Stimulated activated CD4-positive, alpha-beta T cell treated with anti-CD3 and anti-CD28 coated beads, Interleukin-1b, Interleukin-23, amount 100 ng/mL, for 48 hours (primary cell): Measurements from ENCODE around the gene KHDC4.

Experiments
- DNase-seq: peaks from one replicate; pipeline ENCODE4 v3.0.0-alpha.2; 2020

KHDC4 gene

DNA sequence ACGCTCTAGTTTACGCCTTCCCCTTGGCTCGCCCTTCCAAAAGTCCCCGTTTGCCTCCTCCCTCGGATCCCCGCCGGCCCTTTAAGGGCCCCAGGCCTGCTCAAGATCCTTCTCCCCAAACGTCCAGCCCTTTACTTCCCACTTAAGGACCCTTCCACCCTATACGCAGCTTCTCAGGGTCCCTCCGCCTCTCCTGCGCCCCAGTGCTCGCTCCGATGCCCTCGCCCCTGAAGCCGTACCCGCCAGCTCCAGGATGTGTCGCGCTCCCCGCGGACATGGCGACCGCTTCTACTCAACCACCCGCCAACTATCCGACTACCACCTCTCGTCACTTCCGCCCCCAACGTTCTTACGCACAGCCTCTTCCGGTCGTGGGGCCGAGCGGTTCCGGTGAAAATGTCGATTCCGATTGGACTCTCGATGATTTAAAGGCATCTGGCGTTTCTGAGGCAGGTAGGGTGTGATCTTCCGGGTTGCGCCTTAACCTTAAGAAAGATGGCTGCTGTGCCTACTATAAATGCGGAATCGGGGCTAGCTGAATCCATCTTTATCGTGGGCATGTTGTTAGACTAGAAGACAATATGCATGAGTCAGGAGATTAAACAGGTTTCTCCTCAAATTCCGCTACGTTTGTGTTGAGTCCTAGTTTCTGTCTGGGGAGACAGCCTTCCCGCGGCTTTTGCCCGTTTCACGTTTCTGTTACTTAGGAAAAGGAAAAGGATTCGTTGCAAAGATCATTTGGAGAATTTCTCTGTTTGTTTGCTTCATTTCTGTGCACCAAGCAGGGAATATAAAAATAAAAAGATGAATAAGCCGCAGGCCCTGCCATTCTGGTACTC, at the start of gene KHDC4:
Gene KHDC4 (minus strand): TSS at position 317 of the 839 bp plus-strand sequence. CDS start 40 bp downstream, at position 277.
- peak; percentile 95 for DNase-seq

DNA sequence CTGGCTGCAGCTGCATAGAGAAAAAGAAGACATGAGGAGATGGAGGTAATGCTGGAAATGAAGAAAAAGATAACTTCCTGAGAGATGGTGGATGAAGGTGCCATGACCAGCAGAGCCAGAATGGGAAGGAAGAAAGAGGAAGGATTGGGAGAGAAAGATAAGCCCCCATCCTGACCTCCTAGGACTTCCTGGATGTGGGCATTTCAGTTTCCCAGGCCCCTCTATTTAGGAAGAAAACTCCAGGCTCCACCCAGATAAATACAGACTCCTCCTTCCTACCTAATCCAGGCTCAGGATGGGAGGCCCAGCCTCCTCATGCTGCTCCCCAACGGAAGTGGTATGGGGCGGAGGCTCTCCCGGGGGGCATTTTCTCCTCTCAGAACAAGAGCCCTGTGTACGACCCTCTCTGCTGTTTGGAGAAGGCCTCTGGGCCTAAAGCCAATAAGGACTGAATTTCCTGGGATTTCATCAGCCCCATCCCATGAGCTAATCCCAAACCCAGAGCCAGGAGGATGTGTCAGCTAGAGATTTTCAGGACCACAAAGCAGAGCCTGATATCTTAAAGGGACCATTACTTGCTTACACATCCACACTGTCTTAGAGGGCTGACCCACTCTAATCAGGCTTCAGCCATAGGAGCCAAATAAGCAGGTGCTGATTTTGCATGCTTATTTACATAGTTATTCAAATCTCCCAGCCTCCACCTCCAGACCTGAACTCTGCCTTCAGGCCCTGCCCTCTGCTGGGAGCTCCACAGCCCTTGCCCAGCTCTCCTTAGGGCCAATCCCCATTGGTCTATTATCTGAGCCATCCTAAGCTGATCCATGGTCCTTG, 49.2 kb upstream of the KHDC4 start:
- DNase-seq, result no peak

DNA sequence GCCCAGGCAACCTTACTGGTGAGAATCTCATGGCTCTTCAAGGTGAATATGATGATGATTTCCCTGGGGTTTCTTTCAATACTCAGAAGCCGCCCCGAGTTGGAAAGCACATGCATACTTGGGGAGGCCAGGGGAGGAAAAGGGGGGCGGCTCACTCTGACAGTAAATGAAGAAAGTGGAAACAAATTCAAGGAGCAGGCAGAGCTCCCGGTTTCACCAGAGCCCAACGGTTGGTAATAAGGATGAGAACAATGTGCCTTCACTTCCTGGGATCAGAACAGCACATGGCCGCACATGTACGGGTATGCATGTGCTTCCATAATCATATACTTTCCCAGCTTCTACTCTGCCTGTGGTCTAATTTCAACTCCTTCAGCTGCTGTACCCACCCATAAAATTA, 47.9 kb upstream of the KHDC4 start:
- no peak for DNase-seq

DNA sequence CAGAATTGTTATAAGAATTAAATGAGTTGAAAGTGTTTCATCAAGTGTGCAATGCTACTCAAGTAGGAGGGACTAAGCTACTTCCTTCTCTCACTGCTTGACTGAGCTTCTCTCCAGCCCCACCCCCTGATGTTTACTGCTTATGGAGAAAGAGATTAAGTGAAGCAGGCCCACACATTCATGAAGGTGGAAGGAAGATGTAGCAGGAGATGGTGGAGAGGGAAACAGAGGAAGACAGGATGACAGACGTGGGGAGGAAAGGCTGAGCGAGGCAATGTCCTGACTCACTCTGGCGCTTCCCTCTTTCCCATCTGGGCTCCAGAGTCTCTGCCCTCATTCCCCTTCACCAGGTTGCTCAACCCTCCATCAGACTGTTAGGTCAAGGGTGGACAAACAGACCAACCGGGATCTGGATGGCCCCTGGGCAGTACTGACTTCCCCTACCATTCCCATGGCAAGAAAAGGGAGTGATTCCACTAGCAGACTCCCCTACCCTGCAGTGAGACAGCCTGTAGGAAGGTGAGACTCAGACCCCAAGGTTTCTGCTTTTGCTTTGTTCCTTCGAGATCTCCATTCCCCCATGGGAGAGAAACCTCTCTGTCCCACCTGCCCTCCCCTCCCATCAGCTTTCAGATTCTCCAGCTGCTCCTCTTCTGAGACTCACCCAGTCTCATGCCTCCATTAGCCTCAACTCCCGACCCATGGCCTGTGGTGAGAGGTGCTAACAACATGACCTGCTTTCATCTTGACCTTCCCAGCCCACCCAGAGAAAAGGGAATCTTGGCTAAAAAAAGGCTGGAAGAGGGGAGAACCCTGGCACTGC, 47.3 kb upstream of the KHDC4 start:
- peak; percentile 22 for DNase-seq

DNA sequence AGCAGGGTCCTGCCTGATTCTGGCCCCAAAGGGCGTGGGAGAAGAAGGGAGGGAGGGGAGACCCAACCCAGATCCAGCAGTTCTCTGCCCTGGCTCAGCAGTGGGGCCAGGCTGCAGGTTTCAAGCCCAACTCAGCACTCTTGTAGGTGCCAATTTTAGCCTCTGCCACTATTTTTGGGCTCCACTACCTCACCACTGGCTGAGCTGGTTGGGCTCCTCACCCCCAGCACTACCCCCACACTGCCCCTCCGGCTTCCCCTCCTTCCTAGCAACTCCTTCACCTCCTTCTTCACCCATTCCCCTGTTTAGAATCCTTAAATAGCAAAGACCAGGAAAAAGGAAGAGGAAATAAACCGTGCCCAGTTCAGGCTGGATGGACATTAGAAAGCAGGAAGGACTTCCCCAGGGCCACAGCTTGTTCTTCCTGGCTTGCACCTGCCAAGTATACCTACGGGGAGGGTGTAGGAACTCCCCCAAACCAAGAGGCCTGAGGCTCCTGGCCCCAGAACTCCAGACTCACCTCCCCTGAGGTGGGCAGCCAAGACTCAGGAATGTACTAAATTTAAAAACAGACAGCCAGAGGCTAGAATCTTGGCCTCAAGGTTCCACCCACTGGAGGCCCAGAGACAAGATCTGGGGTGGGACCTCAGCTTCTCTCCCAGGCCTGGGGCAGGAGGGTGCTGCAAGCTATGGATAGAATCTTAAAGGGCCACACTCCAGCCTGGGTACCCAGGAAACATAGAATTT, 45.6 kb upstream of the KHDC4 start:
- peak; percentile 6 for DNase-seq

DNA sequence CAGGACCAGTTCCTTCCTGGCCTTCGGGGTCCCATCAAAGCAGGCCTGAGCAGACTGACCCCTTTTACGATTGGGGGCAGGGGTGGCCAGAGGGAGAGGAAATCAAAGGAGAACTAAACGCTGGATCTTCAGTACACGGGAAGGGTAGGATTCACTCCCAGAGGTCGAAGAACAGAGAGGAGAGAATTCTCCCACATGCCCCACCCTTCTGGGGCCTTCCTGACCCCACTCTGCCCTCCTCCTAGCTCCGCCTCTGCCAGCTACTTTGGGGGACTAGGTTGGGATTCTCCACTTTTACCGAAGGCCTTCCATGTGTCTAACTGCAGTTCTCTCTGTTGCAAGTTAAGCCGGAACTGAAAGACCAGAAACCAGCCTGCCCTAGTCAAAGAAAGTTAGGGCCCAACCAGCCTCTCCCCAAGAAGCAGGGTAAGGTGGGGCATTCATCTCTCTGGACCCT, 44.8 kb upstream of the KHDC4 start:
- peak; percentile 13 for DNase-seq

DNA sequence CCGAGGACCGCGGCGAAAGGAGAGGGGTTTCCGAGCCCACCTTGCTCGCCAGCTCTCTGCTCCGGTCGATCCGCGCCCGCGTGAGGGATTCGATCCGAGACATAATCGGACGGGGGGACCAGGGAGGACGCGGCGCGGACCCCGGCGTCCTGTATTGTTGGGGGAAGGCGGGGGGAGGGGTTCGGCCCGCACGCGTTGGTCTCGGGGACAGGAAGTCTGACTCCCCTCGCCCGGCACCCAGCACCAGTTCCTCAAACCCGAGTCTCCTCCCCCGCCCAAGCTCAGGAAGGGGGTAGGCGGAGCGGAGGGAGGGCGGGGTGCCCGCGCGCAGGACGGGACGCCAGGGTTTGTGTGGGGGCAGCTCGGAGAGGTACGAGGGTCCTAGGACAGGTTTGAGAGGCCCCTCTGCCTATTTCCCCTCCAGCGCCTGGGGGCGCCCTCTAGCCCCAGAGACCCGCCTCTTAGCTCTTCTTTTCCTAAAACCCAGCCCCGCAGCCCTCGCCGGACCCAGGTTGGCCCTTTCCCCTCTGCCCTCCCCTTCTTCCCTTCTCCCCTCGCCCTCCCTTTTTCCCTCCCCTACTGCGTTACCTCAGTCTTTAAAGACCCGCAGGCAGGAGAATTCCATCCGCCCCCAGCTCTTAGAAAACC, 44.2 kb upstream of the KHDC4 start, which contains the start of gene ARHGEF2:
Gene ARHGEF2 (minus strand): TSS at position 223 of the 648 bp plus-strand sequence. CDS start 120 bp downstream, at position 103.
- DNase-seq, result peak; percentile 82

DNA sequence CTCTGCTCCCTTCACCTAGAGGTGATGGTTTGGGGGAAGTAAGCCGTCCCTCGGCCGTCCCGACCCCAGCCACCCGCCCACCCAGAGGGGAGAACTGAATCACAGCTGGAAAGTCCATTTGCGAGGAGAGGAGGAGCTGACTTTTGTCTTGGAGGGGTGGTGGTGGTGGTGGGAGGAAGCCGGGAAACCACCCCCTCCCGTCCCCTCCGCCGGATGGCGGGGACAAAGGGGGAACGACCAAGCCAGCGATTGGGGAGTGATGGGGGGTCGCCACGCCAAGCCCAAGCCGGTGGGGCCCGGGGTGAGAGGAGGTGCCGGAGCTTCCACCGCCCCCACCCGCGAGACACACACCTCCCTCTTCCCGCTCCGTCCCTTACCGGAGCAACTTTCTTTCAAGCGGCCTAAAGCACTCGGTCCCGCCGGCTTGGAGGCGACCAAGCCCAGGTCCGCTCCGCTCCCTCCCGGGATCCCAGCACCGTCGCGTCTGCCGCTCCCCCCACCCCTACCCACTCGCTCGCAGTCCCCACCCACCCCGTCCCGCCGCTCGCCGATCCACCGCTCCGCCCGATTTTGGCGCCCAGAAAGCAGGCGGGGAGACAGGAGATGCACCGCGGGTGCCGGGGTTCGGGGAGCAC, 43.6 kb upstream of the KHDC4 start:
- peak; percentile 70 for DNase-seq

DNA sequence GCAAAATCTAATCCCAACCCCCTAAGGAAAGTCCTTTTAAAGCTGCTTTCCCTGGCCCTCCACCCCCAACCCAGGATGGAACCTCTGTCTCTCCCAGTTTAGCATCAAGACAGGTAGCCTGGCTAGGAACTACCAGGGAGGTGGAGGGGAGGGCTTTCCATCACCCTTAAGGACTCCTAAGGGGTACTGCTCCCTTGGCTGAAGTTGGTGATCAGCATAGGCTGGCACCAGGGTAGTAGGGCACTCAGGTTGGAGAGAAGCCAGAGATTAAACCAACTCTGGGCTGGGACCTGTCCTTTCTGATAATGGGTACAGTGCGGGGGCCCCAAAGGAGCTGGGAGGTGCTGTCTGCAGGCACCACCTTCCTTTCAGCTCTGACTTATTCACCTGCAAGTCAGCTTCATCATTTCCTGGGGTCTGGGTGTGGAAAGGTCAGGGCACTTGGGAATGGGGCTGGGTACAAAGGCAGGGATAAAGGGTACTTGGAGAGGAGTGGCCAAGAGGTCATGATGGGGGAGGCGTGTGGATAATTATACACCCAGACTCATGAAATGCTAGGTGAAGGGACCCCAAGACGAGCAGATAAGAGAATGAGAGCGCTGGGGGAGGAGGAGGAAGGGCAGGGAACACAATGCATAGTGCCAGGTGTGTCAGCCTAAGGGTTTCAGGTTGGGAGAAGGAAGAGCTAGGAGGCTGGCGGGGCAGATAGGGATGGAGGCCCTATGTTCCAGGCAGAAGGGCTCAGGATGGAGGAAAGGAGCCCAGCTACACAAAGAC, 42.9 kb upstream of the KHDC4 start:
- peak; percentile 8 for DNase-seq

DNA sequence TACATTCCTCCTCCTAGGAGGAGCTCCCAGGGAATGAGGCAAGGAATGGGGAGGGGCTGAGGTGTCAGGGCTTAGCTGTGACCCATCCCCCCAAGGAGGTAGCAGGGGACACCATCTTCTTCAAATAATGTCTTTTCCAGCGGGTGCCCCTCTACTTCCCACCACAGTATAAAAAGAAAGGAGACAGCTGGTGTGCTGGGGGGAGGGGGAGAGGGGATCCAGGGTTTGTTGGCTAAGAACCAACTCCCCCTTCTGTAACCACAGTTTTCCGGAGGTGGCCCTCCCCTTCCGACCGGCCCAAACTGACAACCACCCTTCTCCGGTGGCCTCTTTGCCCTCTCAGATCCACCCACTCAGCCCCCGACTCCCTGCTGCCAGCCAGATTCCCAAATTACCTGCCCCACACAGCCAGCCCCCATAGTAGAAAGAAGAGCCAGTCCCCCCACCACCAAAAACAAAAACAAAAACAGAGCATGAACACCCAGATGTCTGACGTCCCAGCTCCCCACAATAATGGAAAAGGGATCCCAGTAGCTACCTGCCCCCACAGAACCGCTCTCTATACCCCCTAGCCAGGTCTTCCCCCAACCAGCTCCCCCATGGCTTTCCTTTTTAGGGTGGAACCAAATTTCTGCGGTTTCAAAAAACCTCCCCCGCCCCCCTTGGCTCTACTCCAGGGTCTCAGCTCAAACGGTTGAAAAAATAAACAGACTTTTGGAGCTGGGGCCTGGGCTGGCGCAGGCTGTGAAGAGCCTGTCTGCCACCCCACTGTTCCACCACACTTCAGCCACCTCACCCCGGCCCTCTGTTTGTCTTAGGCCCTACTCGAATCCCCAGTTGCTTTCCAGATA, 42.1 kb upstream of the KHDC4 start:
- peak; percentile 28 for DNase-seq

DNA sequence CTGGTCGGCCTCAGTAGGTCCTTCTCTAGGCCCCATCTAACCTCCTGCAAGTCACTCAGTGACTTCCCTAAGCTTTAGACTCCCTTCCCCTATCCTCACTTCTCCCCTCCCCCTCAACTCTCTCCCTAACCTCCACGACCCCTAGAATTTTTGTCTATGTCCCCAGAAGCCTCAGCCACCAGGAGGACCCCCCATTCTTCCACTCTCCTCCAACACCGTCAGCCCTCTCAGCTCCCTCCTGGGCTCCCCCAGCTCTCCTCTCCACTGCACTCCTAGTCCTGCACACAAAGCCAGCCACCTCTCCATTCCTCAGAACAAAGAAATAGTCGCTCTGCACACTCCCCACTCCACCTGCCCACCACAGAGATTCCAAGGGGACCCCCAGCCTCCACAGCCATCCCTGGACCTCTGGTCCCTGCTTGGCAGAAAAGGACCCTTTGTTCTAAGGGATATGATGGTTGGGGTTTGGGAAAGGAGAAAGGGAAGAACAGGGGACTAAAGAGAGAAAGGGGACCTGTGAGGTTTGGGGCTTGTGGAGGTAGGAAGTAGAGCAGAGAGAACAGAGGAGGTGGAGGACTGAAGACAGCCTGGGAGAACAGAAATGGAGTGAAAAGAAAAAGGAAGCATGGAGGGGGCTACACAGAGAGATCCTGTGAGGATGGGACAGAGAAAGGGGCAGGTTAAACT, 41.3 kb upstream of the KHDC4 start:
- DNase-seq, result no peak

DNA sequence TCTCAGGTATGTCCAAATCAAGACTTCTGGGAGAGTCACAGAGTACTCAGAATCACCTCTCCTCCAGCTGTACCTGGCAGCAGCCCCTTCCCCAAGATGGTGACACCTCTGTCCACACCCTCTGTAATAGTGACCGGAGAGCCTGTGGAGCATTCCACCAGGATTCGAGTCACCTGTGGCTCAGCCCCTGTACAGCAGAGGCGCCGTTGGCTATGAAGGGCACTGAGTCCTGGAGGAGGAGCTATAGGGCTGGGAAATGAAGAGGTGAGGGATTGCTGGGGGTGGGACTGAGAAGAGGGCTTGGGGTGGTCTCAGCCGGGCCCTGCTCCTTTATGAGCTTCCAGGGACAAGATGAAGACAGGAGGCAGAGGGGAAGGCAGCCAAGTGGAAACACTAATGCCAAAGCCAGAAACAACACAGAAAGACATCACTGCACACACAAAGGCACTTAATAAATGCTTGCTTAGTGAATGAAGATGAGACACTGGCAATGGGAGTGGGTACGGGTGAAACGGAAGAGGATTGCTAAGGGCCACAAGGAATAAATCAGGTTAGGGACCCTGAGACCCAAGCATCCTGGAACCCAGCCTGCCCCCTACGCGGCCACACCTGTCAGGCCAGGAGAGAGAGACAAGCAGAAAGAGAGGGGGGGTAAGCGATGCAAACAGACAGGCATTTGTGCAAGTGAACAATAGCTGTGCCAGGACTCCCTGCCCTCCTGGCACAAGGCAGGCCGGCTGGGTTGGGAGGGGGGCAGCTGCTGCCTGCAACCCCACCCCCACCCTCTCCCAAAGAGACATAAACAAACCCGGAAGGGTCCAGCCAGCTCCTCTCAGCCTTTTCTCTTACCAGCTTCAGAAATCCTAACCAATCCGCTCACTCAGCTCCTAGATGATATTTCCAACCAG, 40.2 kb upstream of the KHDC4 start:
- no peak for DNase-seq

DNA sequence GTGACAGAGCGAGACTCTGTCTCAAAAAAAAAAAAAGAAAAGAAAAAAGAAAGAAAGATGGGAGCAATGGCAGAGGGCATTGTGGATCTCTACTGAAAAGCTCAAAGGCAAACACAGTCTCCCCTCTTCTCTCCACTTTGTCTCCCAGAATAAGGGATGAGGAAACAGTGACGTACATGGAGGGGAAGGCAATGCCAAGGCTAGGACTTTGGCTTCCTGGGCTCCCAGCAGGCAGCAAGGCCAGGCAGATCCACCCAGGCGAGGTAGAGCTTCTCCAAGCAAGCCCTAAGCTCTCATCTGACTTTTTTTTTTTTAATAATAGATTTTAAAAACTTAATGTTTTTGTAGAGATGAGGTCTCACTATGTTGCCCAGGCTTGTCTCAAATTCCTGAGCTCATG, 39.5 kb upstream of the KHDC4 start:
- DNase-seq, result no peak

DNA sequence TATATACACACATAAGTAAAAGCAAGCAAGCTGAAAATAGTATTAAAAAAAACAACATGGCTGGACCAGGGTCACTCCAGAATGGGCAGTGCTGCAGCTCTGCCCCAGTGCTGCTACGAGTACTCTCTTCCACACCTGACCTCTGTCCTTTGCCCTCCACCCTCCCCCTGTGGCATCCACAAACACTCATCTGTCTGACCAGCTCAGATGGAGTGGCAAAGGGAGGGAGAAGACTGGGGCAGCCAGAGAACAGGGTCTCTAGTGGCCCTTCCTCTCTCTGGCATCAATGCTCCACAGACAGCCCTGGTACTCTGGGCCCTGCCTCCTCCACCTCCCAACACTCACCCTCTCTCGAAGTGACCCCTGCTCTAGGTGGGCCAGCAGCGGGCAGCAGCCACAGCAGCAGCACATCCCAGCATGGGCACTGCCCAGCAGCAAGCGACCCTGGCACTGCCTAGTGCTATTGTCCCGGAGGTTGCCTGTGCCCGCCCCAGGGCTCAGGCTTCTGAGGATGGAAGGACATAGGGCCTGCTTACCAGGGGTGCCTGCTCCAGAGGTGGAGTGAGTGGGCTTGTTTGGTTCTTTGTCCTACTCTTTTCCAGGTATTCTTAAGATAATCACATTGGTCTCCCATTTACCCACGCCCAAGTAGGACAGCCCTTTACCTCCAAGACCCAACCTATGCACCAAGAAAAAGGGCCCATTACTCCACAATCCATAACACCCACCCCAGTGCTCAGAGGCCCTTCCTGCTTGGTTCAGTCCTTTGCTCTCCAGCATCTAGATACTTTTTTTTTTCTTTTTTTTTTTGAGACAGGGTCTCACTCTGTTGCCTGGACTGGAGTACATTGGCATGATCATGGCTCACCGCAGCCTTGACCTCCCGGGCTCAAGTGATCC, 37.9 kb upstream of the KHDC4 start:
- no peak for DNase-seq

DNA sequence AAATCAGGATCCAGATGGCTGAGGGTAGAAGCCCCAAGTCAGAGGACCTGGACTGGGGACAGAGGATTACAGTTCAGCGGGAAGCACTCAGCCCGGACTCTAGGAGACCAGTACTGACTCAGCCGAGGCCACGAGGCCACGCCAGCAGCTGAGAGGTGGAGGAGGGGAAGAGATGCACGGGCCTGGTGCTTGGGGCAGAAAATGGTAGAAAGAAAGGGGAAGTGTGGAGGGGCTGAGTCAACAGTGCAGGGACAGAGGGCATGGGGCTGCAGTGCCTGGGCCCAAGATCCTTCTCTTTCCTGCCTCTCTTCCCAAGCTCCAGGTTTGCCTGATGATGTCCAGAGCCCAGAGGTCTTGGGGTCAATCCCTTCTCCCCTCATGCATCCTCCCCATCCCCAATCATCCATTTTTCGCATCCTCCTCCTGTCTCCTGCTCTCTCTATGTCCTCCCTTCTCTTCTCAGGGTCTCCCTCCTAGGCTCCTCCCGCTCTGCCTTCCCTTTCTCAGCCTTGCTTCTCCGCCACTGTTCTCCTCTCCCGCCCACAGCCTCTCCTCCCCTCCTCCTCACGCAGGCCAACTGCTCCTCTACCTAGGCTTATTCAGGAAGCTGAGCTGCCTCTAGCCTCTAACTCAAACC, 36.4 kb upstream of the KHDC4 start:
- DNase-seq, result peak; percentile 48

DNA sequence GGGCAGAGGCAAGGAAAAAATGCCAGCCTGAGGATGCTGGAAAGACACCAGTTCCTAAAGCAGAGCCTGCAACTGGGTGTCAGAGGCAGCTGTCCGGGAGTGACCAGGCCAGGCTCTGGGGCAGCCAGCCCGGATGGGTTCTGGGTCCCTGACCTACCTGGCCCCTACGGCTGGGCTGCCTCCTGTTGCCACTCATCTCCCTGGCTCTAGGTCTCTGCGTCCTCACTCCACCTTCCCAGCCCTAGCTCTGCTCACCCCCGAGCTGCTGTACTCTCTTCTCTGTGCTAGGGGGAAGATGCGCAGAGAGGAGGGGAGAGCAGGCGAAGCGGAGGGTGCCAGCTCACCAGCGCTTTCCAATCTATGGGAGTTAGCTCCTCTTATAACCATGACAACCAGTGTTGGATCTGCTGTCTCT, 35.2 kb upstream of the KHDC4 start:
- DNase-seq, result no peak
